Endothelial cell of umbilical vein (primary cell): ENCODE measurements around the gene SMAD6.

Experiments
- CTCF ChIP-seq, 2 donors: IDR thresholded peaks; 1 replicate in 1 of 2; 2 replicates in 1 of 2; pipeline ENCODE4 v1.5.1; 2011; ENCODE audit warnings: low read length in 2 of 2, mild to moderate bottlenecking in 2 of 2, moderate library complexity in 2 of 2, control low read depth in 1 of 2, inconsistent platforms in 1 of 2, low read depth in 1 of 2; ENCODE audit not compliant: insufficient read depth in 1 of 2; ENCODE audit errors: extremely low read depth in 1 of 2
- EZH2 ChIP-seq: IDR thresholded peaks from 2 replicates; pipeline ENCODE4 v1.6.1; 2012; ENCODE audit warnings: borderline replicate concordance, low read depth, mild to moderate bottlenecking, moderate library complexity, low read length, inconsistent platforms; ENCODE audit not compliant: severe bottlenecking
- GATA2 ChIP-seq: IDR thresholded peaks from 2 replicates; pipeline ENCODE4 v1.7.0; 2011; ENCODE audit warnings: low read depth, mild to moderate bottlenecking, moderate library complexity, mixed read lengths, low read length; ENCODE audit not compliant: insufficient read length, insufficient read depth
- JUN ChIP-seq: IDR thresholded peaks from 2 replicates; pipeline ENCODE4 v1.6.1; 2011; ENCODE audit warnings: borderline replicate concordance, low read depth; ENCODE audit not compliant: insufficient read length, insufficient read depth
- MAX ChIP-seq: IDR thresholded peaks from 2 replicates; pipeline ENCODE4 v1.6.1; 2011; ENCODE audit not compliant: insufficient read depth, insufficient read length
- MYC ChIP-seq: IDR thresholded peaks from one replicate; pipeline ENCODE4 v1.6.1; 2011; ENCODE audit warnings: mild to moderate bottlenecking, low read depth, low read length
- POLR2A ChIP-seq: IDR thresholded peaks from 2 replicates; pipeline ENCODE4 v1.6.1; 2012; ENCODE audit warnings: low read depth, mild to moderate bottlenecking, control low read depth, low read length
- POLR2AphosphoS5 ChIP-seq: IDR thresholded peaks from 2 replicates; pipeline ENCODE4 v1.6.1; 2012; ENCODE audit warnings: low read depth, mild to moderate bottlenecking, control low read depth, low read length, moderate library complexity; ENCODE audit not compliant: insufficient read depth

- no peak for TF ChIP-seq EZH2
- no peak for TF ChIP-seq MYC
- TF ChIP-seq POLR2A, result no peak
- no peak for TF ChIP-seq CTCF (IDR thresholded peaks at IDR 0.05; ENCODE audit: extremely low read depth in 1 of 2, insufficient read depth in 1 of 2, low read depth in 1 of 2, low read length in 2 of 2)
- TF ChIP-seq MAX, result no peak
- no peak for TF ChIP-seq JUN
- no peak for TF ChIP-seq POLR2AphosphoS5
- TF ChIP-seq GATA2, result no peak
Measured at GRCh38 chr15:66785637-66786036, 83.6 kb downstream of the SMAD6 start.
